Gastroesophageal sphincter (tissue), 3 donors: Measurements from ENCODE around the gene PARD3.

Experiments used
- CTCF ChIP-seq, 4 experiments: fragments of 200-600 bp in 2 of 4; fragments of 450-650 bp in 2 of 4; sonication (generic) in 1 of 4; IDR thresholded peaks; one replicate each; pipeline ENCODE4 v1.5.1; 2017 to 2019; ENCODE audit warnings: antibody characterized with exemption in 4 of 4, mild to moderate bottlenecking in 2 of 4, moderate library complexity in 2 of 4
- EP300 ChIP-seq: sonication (generic); formaldehyde crosslinking; IDR thresholded peaks from one replicate; pipeline ENCODE4 v1.6.1; 2017; ENCODE audit warnings: antibody characterized with exemption, mild to moderate bottlenecking
- POLR2A ChIP-seq, 2 donors: fragments of 450-650 bp; IDR thresholded peaks; one replicate each; pipeline ENCODE4 v1.6.1; 2017; ENCODE audit warnings: antibody characterized with exemption in 2 of 2, mild to moderate bottlenecking in 2 of 2, moderate library complexity in 1 of 2
- POLR2AphosphoS5 ChIP-seq: sonication (generic); formaldehyde crosslinking; IDR thresholded peaks from one replicate; pipeline ENCODE4 v1.6.1; 2017; ENCODE audit warnings: antibody characterized with exemption

- no peak for TF ChIP-seq CTCF (IDR thresholded peaks at IDR 0.05)
- no peak for TF ChIP-seq POLR2A (IDR thresholded peaks at IDR 0.05)
- TF ChIP-seq EP300, result no peak
- TF ChIP-seq POLR2AphosphoS5, result no peak
Observed at GRCh38 chr10:34646331-34646730, 168.8 kb downstream of the PARD3 start.
